Measurements from ENCODE around the gene CALHM5.

The CALHM5 gene

DNA sequence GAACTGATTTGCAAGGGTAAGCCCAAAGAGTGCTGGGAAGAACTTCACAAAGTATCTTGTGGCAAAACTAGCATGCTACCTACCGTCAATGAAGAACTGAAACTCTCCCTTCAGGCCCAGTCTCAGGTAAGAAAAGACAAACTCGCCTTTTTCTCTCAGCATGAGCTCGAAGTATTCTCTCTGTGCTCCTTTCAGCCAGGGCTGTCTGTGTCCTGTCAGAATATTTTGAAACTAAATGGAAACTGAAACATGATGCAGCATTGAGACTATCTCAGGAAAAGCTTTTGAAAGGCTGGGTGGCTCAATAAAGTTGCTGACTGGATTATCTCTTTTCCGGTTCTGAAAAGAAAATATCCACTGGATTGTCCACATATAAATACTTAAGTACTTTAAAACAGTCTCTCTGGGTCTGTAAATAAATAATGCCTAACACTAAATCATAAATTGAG is 696 bp downstream of the CALHM5 start:
- no peak for DNase-seq

DNA sequence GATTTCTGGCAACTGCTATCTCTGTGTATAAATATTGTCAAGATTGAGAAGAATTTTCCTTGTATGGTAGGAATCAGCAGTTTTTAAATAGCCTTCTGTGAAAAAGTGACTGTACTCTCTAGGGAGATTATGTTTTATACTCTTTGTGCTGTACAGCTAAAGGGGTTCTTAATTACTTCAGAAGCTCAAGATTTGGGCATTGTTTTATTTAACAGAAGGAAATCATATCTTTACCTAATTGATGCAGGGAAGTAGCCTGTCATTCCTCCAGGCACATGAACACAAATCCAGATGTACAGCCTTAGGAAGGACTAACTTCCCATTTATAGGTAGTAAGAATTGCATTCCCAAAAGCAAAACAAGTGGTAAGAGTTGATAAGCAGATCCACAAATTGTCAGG is 1.3 kb downstream of the CALHM5 start:
- DNase-seq, result no peak

DNA sequence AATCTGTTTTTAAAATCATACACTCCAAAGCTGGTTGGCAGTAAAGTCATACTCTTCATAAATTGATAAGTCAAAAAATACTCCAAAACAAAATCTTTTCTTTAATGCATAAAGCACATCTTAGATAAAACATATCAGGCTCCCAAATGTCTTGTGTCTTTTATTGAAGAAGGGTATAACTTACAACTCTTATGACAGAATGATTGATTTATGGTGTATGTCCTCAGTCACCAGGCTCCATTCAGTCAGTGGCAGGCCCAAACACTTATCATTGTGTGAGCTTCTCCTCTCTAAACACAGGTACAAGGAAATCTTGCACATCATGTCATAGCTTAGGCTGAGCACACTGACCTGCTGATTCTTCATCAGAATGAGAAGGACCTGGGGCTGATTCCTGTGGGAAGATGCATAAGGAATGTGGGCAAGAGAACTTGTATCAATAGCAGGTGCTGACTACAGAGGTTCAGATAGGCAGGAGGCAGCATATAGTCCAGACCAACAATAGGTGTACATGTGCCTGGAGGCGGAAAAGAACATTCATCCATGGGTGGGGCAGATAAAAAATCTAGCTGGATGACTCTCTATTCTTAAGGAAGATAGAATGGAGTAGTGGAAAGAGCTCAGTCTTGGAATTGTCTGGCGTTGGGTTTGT is 1.9 kb downstream of the CALHM5 start:
- DNase-seq, result no peak

DNA sequence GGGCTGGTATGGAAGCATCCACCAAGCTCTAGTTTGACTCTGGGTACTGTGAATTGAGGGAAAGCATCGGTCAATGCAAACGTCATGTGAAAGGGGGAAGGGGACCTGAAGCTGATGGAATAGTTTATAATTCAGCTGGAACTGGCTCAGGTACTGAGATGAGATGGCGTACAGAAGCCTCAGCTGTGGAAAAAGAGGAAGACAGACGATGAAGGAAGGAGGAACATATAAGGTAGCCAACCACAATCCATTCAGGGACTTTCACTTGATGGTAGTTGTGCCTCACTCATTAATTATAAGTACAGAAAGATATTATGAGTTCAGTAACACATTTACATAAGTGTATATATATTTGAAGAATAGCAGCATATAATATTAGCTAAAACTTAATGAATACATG is 2.7 kb downstream of the CALHM5 start:
- no peak for DNase-seq

DNA sequence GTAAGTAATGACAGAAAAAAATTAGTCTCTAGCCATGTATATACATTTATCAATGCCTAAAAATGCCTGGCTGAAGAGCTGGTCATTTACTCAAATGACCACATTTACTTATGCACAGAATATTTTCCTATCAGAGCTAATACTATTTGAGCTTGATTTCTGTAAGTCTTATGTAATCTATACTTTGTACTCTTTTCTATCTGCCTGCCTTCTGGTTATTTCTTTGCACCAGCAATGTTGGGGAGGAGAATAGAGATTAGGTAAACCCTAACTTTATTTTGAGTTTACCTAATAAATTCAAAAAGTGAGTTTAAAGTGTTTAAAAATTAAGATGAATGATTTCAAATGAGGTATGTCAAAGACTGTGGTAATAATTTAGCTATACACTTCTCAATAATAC is 3.7 kb downstream of the CALHM5 start:
- no peak for DNase-seq

DNA sequence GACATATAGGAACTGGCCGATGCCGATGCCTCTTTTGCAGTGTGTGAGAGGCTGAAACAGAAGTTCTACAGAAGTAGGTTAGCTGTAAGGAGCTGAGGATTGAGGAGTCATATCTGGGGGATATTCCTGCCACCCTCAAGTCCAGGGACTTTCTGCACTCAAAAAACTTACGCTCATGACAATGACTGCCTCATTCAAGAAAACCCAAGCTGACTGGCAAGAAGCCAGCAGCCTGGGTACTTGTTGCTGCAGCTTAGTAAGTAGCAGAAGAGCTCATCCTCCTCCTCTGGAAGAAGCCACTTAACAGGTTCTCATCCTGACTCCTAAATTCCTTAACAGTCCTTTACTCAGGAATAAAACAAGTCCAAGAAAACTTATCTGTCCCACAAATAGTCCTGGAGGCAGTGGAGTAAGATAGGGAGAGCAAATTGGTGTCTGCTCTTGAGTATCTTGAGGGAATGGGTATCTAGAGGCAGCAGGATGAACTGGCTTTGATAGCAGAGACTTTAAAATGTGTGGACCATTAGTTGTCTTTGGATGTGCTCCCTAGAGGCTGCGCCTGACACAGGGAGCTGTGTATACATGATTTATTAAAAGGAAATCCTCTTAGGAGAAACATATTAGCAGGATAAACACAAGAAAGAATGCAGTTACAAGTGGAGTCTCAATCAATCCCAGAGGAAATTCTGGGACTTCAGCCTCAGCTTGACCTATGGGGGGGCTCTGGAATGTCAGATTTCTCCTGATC is 7.4 kb downstream of the CALHM5 start:
- no peak for DNase-seq

DNA sequence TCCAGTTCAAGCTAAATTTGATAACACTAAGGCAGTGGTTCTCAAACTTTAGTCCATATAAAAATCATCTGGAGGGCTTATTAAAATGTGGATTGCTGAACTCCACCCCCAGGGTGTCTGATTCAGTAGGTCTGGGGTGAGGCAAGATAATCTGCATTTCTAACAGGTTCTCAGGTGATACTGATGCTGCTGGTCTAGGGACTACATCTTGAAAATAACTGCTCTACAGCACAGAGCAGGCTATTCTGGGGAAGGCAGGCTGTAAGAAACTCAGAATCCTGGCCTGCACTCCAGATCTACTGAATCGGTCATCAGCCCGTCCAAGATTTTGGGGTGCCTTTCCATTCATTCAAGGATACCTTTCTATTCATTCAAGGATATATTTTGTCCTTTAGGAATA is 11.5 kb downstream of the CALHM5 start:
- DNase-seq, result no peak

DNA sequence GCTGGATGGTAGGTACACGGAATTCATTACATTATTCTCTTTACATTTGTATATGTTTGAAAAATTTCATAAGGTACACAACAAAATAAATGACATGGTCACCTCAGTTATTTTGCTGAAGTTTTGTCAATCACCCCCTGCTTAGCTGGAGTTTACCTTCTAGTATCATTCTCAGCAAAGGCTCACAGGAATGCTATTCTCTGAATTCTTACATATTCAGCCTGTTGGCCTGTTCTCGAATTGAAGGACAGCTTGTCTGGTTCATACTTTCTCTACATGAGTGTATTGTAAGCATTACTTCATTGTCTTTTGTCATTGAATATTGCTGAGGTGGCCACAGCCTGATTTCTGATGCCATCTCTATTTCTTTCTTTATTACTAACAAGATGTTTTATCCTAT is 12.8 kb downstream of the CALHM5 start:
- DNase-seq, result no peak

DNA sequence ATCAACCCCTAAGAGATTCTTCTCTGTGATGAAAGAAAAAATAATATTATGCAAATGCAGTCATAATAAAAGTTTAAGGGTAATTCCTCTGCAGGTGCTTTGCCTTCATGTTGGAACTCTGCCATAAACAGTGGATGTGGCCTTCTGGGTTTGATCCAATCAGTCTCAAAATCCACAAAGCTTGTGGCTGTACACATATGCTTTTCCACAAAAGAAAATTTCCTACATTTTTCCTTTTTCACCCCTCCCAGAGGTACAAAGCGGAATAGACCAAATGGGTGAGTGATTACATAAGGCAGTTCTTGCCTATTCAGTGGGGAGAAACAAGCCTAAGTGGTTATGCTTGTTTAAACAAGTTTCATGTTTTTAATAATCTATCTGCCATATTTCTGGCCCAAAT is 16.7 kb downstream of the CALHM5 start:
- DNase-seq, result no peak

DNA sequence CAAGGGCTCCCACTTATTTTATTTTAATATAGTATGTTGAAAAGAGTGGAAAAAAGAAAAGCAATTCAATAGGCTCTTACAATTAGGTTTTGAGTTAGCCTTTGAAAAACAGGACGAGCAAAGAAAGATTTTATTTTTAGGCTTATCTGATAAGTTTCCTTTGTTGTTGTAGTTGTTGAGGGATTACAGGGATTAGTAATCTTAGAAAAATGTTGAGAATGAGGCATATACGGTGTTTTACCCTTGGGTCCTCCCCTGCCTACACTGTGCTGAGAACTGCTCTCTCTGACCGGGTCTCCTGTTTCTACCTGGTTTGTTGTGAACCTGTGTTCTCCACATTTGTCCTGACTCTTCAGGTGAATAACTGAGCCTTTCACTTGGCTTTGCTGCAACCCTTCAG is 17.3 kb downstream of the CALHM5 start:
- DNase-seq, result no peak

DNA sequence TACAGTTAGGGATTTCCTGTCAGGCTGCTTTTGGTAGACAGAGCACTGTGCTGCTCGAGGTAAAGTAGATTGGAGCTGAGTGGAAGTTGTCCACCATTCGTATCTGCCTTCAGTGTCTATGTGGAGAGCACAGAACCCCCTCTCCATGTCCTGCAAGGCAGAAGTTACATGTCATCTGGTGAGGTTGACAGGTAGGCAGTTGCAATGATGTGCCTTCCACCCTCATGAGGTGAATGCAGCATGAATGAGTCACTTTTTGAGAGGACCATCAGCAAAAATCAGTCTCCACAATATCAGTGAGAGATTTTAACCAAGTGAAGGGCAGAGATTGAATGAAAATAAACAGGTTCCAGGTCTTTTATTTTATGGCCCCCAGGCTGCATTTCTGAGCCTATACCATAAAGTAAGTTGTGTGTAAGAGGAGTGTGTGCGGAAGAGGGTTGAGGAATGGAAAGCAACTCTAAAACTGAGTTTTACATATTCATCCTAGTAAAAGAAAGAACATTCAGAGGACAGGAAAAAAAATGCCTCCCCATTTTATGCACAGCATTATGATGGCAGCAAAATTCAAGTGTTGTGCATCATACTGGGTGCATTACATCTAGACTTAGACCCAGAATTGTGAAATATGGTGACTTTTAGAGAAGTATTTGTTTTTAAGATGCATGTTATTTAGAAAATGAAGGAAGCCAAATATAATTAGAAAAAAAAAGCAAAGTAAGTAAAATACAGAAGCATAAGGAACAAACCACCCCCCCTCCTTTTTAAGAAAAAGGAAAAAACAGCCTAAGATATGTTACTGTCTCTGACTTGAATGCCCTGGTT is 18.2 kb downstream of the CALHM5 start:
- DNase-seq, result no peak

DNA sequence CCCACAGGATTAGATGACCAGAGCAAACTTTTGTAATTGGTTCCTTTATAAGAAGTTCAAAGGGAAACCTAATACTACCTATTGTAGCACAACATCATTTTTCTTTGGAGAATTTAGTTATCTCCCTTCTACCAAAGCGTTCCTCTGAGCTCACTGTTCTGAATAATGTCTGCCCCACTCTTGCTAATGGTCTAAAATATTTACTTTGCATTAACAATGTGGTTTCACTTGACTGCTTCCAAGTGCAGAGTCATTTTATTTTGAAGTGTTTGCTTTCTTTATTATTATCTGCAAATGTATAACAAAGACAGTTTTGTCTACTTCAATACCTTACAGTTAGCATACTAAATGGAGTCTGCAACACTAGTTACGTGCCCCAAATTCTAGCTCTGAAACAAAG is 19.0 kb downstream of the CALHM5 start:
- DNase-seq, result no peak

DNA sequence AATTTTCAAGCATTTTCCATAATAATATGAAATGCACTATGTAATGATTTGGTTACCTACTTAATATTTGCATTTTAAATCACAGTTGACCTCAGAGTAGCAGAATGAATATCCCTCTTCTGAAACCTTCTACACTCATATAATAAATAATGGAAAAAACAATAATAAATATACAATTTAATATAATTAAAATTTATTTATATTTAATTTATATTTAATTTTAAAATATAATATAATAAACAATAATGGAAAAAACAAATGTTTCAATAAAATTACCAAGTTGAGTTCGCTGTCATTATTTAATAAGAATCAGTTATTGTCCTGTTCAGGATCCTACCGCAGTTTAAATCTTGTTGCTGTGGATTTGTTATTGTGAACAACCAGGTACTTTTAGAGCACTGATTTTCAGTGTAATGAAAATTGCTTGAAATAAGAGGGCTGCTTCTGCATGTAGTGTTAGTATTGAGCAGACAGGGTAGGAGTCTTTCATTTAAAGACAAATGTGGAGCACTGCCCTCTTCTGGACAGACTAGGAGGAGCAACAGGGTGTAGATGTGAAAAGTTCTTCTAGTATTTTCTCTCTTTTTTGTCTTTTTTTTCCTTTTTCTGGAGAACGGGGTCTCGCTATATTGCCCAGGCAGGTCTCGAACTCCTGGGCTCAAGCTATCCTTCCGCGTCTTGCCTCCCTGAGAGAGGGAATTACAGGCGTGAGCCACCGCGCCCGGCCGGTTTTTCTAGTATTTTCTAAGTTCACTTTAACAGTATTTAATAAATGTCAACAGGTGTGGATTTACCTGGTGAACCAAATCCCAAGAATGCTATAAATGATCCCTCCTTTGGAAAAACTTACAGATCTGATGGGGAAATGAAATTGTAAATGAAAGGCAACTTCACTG is 20.5 kb downstream of the CALHM5 start:
- DNase-seq, result peak; percentile 61

DNA sequence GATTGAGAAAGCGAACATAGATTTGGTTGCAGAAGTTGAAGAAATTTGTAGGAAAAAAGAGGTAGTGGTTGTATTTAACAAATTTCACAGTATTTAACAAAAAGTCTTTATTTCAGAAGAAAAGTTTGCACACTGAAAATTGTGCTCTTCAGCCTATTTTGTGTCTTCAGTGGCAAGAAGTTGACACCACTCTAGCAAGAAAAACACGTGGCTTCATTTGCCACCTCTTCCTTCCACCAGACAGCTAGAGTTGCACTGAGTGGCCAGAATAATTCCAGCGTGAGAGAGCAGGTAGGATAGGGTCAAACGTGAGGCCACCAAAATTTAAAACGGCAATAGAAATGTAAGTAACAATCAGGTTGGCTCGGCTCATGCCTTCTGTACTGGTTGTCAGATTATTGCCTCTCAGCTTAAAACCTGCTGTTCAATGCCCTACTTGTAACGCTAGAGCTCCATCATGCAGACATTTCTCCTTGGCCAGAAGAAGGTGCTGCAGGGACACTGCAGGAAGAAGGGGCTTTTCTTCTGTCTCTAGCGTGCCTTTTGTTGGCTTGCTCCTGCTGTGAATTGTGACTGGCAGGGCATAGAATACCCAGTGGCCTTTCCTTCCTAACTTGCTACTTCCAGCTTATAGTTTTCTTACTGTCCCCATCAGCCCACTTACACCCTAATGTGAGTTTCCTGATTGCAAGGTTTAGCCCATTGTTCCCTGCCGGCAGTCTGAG is 22.0 kb downstream of the CALHM5 start:
- no peak for DNase-seq

DNA sequence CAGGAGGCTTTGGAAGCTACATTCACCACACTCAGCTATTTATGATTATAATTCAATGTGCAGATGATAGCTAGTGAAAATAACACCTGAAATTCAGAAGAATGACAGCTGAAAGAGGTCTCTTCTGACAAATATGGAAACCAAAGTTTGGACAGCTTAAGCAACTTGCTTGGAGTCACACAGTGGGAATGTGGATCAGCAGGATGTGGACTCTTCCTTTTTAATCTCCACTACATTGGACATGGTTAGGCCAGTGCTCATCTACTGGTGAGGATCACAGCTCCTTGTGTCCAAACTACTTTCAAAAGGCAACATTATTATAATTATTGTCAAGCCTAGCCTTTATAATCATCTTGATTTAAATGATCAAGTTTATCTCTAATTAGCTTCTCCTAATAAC is 23.7 kb downstream of the CALHM5 start:
- no peak for DNase-seq

DNA sequence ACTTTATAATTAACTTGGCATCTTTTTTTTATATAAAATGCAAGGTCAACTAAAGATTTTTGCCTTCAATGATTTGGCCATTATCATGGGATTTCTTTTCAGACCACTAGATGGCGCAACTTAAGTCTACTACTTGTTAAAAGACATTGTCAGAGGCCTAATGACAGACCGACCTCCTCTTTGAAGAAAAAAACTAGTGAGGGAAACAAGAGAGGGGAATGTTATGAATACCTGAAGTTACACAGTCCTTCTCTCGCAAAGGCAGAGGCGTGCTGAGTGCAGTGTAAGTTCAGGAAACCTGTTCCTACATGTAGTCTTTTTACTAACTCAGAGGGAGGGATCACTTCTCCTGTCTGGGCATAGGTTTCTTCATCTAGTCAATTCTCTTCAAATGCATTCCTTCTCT is 24.8 kb downstream of the CALHM5 start:
- DNase-seq, result no peak

DNA sequence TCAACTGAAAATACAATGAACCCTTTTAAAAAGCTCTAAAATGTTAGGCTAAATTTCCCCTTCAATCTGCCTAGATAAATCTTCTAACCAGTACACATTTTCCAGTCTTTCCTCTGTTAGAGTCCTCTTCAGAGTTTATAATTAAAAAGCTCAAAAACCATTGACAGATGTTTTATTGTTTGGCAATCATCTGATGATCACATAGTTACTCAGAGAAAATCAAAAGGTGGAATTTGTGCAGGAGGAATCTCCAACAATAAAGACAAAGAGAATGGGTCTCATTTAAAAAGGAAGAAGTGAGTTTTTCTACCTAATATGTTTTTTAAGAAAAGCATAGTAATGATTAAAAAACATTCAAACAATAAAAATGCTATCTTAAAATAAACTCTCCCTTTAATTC is 31.0 kb downstream of the CALHM5 start:
- no peak for DNase-seq

DNA sequence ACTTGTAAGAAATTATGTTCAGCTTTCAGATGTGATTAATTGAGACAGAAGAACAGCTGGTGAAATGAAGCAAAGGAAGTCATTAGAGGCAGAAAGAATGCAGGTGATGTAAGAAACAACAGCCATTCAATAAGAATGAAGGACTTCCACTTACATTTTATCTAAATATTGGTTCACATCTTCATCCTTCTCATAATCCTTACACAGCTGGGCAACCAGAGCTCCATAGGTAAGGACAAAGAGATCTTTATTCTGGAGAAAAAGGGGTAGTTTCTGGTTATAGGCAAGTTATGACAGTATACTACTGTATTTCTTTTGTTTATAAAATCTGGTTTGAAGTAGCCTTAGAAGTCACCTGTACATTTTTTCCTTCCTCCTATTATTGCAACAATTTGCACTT is 31.7 kb downstream of the CALHM5 start:
- no peak for DNase-seq

DNA sequence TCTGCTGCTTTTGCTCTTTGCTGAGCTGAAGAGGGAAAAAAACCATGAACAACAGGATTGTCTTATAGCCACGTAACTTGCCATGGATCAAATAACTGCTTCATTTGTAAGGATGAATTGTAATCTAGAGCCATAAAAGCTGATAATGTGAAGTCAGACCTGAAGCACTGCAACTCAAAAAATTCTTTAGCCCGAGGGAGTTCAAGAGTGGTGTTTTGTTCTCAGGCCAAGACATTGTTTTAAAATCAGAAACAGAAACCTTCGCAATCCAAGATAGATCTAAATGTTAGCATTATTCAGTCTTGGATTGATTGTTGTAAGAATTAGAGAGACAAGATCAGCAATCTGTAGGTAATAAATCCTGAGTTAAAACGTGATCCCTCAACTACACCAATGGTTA is 34.2 kb downstream of the CALHM5 start, which contains the start of gene TRAPPC3L:
Gene TRAPPC3L (minus strand): TSS at position 34 of the 400 bp plus-strand sequence. CDS start 170 bp downstream, outside the sequence.
- DNase-seq, result no peak

DNA sequence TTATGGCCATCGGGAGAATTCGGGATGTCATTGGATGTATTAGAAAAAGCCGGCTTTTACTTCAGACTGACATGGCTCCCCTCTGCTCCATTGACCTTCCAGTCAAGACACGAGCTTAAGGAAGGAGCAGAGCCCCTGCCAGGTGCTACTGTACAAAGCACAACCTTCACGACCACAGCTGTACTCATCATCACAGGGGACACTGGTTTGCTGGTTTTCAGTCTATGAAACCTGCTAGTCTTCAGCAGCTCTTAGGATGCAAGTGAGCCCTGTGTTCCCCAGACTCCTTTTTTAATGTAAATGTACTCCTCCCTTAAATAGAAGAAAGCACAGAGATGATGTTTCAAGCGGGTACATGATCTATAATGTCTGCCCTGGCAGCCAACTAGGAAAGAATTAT is 35.9 kb downstream of the CALHM5 start:
- no peak for DNase-seq

DNA sequence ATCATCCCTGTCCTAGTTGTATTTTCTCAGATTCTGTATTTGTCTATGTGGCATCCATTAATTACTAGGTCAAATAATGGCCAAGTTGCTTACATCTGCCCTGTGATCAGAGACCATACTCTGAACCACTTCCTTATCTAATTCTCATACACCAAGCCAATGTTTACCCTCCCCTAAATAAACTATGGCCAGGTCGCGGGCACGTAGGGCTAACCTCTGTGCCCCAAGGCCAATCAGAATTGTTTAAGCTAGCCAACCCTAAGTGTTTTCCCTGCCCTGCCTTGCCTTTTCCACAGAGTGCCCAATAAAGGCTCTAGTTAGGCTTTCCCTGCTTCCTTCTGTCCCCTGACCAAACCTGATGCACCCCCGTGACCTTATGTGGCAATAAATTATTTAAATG is 39.4 kb downstream of the CALHM5 start:
- DNase-seq, result no peak

DNA sequence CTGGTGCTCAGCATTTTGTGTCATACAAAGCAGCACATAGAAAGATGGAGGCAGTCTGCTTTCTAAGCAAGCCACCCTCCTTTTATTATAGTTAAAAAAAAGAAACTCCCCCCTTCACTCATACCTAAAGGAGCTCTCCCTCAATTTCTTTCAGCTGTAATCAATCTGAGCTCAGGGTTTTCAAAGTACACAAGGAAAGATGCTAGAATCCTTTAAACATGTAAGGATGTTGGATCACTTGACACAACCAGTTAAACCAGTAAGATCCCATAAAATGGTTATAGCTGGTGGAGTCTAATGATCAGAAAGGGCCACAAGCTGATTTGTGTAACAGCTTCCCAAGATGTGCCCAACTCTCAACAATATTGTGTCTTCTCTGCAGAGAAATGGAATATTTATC is 42.0 kb downstream of the CALHM5 start, which contains the start of gene CALHM4:
Gene CALHM4 (plus strand): TSS at position 301 of the 400 bp plus-strand sequence. CDS start 43 bp downstream, at position 344.
- no peak for DNase-seq

All from activated CD4-positive, alpha-beta T cell treated with anti-CD3 and anti-CD28 coated beads, Interleukin-2, amount 50 U/mL, for 1 hour (primary cell).